GM10266 (cell line): ENCODE measurements around the gene ZFAND3.

Experiments
- DNase-seq: peaks from one replicate; pipeline ENCODE4 v3.0.0; 2012; ENCODE audit errors: extremely low spot score
- CTCF ChIP-seq: IDR thresholded peaks from 2 replicates; pipeline ENCODE4 v1.5.1; 2012; ENCODE audit warnings: mild to moderate bottlenecking, low read depth; ENCODE audit not compliant: control insufficient read depth, insufficient read depth; ENCODE audit errors: missing control alignments

ZFAND3 gene

DNA sequence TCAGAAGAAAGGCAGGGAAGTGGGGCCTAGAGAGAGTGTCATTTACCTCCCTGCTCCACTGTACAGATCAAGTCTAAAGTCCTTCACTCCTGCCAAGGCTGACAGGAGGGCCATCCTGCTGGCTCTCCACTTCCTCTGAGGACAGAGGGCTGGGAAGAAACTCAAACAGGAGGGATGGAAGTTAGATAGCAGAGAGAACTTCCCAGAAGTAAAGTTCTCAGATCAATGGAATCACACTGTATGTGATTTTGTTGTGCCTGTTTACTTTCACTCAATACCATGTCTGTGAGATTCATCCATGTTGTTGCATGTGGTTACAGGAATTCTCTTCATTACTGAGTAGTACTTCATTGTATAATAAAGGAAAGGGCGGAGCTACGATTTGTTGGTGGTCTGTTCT, 32.3 kb upstream of the ZFAND3 start:
- TF ChIP-seq CTCF, result no peak
- no peak for DNase-seq

DNA sequence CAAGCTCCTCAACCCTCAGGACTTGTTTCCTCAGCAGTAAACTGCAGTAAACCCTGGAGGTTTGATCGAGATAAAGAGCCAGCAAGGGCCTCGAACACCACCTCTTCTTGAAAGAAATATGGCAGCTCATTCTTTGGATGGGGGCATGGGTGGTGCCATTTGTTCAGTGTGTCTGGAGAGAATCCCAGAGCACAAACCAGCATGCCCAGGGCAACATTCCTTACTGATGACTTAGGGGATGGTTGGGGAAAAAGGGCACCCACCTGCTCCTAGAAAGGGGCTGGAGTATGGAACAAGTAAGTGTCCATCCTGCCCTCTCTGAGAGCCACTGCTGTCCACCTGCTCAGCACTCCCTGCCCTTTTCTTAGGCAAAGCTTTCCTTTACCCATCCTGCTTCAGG, 31.3 kb upstream of the ZFAND3 start:
- no peak for DNase-seq
- TF ChIP-seq CTCF, result no peak

DNA sequence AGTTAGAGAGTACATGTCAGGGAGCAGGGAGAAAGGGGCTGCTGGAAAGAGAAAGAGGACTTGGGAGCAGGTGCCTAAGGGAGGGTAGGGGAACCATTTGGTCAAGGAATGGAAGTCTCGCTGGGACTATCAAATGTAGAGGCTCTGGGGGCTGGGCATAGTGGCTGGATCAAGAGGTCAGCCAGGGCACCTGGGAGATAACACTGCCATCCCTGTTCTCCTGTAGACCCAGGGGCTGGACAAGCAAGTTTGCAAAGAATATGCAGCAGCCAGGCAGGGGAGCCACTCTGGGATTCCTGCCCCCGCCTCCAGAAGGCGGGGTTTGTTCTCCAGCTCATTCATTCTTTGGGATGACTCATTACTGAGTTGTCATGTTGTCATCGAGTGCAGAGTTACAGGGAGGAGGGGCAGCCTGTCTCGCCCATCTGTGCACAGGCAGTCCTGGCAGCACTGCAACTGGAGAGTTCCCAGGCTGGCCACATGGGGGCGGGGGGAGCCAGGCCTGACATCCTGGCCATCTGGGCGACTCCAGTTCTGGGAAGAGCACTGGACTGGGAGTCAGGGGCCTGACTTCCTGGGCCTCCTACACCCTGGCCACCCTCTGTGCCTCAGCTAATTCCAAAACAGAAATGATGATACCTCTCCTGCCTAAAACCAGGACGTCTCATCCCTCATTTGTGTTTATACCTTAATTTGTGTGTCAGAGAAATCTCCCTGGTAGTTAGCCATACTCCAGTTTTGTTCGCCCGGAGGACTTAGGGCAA, 28.2 kb upstream of the ZFAND3 start:
- DNase-seq, result peak; percentile 79

DNA sequence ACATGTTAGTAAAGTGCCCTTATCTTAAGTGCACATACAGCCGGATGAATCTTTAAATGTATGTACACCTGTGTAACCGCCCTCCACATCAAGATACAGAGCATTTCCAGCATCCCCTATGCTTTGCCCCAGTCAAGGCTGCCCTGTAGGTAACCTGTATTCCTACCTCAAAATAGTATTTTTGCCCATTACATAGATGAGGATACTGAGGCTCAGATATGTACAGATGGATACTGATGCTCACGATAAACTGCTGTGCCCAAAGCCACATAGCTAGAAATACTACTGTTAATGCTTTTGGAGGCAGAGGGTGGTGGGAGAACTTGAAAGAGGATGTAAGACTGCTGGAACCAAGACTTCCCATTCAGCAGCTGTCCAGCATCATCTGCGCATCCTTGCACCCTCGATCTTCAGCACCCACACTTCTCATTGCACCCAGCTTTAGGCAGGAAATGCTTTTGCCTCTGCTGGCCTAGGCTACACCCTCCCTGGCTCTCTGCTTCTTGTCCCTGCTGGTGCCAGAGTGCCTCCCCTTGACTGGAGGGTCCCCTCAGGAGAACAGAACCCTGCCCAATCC, 27.0 kb upstream of the ZFAND3 start:
- no peak for TF ChIP-seq CTCF
- DNase-seq, result no peak

More for the DNA sequence above, 28.2 kb upstream of the ZFAND3 start:
- peak; percentile 93 for TF ChIP-seq CTCF

GRCh38 chr6:37793067-37793466, 26.5 kb upstream of the ZFAND3 start:
- DNase-seq, result no peak
- TF ChIP-seq CTCF, result no peak

GRCh38 chr6:37794825-37795224, 24.7 kb upstream of the ZFAND3 start:
- TF ChIP-seq CTCF, result no peak
- DNase-seq, result no peak

DNA sequence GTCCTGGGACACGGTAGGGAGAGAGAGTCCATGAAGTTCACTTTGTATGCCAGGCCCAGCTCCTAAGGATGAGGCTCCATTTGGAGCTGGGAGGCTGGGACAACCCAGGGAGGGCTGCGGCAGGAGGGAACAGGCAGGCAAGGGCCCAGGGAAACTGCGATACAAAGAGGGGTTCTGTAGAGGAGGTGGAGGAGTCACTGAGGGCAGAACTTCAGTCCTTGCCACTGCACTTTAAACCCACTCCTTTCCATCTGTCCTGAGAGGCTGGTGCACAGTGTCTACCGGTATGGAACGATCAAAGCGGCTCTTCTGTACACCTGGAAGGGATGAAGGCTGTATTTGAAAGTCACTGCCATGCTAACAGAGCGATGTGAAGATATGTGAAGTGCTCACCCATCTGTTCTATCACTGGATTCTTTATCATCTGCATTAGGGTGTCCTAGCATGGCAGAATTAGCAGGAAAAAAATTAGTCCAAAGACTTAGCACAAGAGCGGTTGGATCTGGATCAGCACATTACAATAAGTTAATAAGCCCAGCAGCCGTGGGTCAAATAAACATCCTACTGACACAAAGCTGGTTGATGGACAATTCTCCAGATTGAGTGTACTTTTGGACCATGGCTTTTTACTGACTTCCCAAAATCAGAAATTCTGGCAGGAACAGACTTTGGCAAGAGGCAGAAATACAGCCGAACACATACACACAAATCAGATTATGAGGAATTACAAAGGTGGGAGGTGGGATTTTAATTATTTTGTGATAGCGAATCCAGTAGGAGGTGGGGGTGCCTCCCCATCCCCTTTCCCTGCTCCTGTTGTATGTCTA, 20.9 kb upstream of the ZFAND3 start:
- no peak for DNase-seq

More for the DNA sequence above, 20.9 kb upstream of the ZFAND3 start:
- TF ChIP-seq CTCF, result no peak
